GM12875 (cell line): ENCODE results near the gene THUMPD2.
A peak's percentile ranks its signal among the peaks of the same experiment; 100 is the strongest.
"Not testable (repeated sequence)": the region's sequence is repeated elsewhere in the genome, so short reads cannot be mapped to it uniquely, and the experiment has no call there.

Experiments
- H3K4me3 ChIP-seq: one replicate; pipeline ENCODE4 v1.5.1; 2011; ENCODE audit warnings: low read depth, low read length, control low read depth
- TF ChIP-seq, protein P1 (sequence below): IDR thresholded peaks from 2 replicates; pipeline ENCODE4 v1.5.1; 2011; ENCODE audit warnings: low read depth, mild to moderate bottlenecking, control low read depth, inconsistent platforms, low read length, moderate library complexity, borderline replicate concordance; ENCODE audit not compliant: insufficient read depth

THUMPD2 gene

GRCh38 chr2:39728941-39729351, 50.1 kb downstream of the THUMPD2 start:
- TF ChIP-seq, protein P1, sequence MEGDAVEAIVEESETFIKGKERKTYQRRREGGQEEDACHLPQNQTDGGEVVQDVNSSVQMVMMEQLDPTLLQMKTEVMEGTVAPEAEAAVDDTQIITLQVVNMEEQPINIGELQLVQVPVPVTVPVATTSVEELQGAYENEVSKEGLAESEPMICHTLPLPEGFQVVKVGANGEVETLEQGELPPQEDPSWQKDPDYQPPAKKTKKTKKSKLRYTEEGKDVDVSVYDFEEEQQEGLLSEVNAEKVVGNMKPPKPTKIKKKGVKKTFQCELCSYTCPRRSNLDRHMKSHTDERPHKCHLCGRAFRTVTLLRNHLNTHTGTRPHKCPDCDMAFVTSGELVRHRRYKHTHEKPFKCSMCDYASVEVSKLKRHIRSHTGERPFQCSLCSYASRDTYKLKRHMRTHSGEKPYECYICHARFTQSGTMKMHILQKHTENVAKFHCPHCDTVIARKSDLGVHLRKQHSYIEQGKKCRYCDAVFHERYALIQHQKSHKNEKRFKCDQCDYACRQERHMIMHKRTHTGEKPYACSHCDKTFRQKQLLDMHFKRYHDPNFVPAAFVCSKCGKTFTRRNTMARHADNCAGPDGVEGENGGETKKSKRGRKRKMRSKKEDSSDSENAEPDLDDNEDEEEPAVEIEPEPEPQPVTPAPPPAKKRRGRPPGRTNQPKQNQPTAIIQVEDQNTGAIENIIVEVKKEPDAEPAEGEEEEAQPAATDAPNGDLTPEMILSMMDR = peak; percentile 75
- no peak overlapping the region for H3K4me3 ChIP-seq

GRCh38 chr2:39728085-39728484, 51.0 kb downstream of the THUMPD2 start:
- not testable (repeated sequence) for H3K4me3 ChIP-seq

GRCh38 chr2:39725401-39725800, 53.7 kb downstream of the THUMPD2 start:
- no peak overlapping the region for H3K4me3 ChIP-seq
- TF ChIP-seq, protein P1 = no peak

- TF ChIP-seq, protein P1 = no peak
- no peak overlapping the region for H3K4me3 ChIP-seq
These were observed 54.3 kb downstream of the THUMPD2 start for GRCh38 chr2:39724828-39725144.

DNA sequence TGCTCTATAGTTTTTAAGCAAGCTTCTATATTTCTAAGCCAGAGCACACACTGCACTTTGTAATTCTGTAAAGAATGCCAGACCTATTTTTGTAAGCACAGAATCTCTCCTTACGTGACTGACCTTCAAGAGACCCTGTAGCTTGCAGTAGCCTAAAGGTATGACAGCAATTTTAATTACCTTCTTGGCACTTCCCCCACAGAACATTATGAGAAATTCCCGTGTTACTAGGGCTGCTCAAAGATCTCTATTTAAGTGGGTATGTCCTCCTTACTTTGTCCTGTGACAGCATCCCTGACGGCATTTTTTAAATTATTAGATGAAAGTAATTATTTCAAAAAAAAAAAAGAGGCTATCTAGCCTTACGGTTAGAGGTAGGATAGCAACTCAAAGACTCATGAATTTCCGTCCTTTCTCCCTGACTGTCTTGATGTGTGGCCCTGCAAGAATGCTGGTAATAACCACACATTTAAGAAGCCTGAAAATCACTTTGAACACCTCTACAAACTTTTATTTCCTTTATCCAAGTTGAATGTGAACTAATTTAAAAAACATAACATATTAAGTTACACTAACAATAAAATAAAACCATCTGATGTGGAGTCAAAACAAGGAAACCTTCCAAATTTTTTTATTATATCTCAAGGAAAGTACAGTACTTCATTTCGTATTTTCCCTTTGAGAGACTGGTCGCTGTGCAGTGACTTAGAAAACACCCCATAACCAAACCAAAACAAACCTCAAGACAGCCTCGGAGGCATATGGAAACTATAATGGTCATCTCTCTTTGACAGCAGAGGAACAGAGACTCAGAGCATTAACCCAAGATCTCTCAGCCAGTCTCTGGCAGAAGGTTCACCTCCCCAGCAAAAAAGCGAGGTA, 54.9 kb downstream of the THUMPD2 start:
- TF ChIP-seq, protein P1 = no peak
- no peak overlapping the region for H3K4me3 ChIP-seq

GRCh38 chr2:39723497-39723896, 55.6 kb downstream of the THUMPD2 start:
- TF ChIP-seq, protein P1 = no peak
- no peak overlapping the region for H3K4me3 ChIP-seq

GRCh38 chr2:39720970-39721369, 58.1 kb downstream of the THUMPD2 start:
- TF ChIP-seq, protein P1 = no peak
- no peak overlapping the region for H3K4me3 ChIP-seq
